Measurements from ENCODE around the gene RPL10A. TPM values are rescaled to one million over a fixed set of nuclear protein-coding genes. Genes with fewer than 3 reads are reported as not detected.

Gene RPL10A
- polyA plus RNA-seq, 2 of the 4 experiments (the other 2 are of a cell fraction) = 1,150 to 1,645 TPM

DNA sequence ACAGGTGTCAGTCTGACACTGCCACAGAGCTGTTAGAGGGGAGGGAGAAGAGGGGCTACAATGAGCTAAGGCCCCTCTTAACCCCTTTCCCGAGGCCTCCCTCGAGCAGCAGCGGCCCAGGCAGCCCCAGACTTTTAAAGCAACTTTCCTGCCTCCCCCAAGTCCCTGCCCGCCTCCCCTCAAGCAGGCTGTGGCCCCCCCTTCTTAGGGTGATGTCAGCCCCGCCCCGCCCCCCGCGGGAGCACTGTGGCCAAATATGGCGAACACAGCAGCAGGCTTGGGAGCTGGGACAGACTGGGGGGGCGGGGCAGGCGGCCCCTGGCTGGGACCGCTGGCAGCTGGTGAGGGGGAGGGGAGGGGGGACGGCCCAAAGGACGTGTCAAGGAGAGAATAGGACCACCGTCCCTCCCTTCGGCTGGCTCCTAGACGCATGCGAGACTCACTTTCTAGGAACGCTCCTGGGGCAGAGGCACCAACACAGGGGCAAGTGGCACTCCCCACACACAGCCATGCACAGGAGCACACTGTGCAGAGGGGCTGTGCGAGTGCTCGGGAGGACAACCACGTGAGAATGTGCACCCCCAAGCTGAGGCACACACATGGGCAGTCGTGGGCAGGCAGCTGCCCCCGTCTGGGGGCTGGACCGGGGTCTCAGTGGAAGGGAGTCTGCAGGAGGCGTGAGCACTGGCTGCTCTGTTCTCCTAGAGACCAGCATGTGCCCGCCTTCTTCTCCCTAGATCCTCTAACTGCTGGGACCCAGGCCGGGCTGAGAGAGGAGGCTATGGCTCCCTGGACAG, 22.0 kb downstream of the RPL10A start:
- POLR2A ChIA-PET = no interaction called here
- DNase-seq (ENCODE audit: low read depth in 1 of 2, low spot score in 1 of 2) (no peak), FAIRE-seq (no peak), ATAC-seq (no peak)
- Histone ChIP-seq H3K4me3 (no peak overlapping the region), H3K27ac (no peak overlapping the region), H3K4me1 (peaks cover 19% of the 10 kb centered on the region), H3K9me3 (no peaks in the 10 kb centered on the region), H3K4me2 (no peak overlapping the region)
- TF ChIP-seq, protein P1, sequence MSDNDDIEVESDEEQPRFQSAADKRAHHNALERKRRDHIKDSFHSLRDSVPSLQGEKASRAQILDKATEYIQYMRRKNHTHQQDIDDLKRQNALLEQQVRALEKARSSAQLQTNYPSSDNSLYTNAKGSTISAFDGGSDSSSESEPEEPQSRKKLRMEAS (IDR thresholded peaks at IDR 0.05) = no peak
- no peak for TF ChIP-seq NFE2L2 (conservative IDR thresholded peaks at IDR 0.05; ENCODE audit: low read length)
- no peak for TF ChIP-seq RARB (CRISPR knock-in tag; IDR thresholded peaks at IDR 0.05)
- no peak for TF ChIP-seq TP53 (CRISPR knock-in tag; IDR thresholded peaks at IDR 0.05)
- WGBS (ENCODE audit: missing lambda C conversion rate) = 85% methylated on average over 11 of the region's 28 CpGs
- CTCF ChIA-PET = interaction anchor here (1.1 kb wide), 1 partner anchor 33 kb away, joined by 3 read pairs; no protein-coding TSS in a partner anchor

- DNase-seq (ENCODE audit: low read depth in 1 of 2, low spot score in 1 of 2) (no peak), FAIRE-seq (no peak), ATAC-seq (no peak)
- Histone ChIP-seq H3K9me3 (no peaks in the 10 kb centered on the region), H3K4me2 (no peak overlapping the region), H3K4me3 (no peak overlapping the region), H3K27ac (no peak overlapping the region), H3K4me1 (peaks cover 16% of the 10 kb centered on the region)
- no peak for TF ChIP-seq HDAC2 (IDR thresholded peaks at IDR 0.05)
- TF ChIP-seq, protein P2, sequence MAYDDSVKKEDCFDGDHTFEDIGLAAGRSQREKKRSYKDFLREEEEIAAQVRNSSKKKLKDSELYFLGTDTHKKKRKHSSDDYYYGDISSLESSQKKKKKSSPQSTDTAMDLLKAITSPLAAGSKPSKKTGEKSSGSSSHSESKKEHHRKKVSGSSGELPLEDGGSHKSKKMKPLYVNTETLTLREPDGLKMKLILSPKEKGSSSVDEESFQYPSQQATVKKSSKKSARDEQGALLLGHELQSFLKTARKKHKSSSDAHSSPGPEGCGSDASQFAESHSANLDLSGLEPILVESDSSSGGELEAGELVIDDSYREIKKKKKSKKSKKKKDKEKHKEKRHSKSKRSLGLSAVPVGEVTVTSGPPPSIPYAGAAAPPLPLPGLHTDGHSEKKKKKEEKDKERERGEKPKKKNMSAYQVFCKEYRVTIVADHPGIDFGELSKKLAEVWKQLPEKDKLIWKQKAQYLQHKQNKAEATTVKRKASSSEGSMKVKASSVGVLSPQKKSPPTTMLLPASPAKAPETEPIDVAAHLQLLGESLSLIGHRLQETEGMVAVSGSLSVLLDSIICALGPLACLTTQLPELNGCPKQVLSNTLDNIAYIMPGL (CRISPR knock-in tag; IDR thresholded peaks at IDR 0.05; ENCODE audit: borderline replicate concordance) = no peak
- no peak for TF ChIP-seq HOXB13 (CRISPR knock-in tag; IDR thresholded peaks at IDR 0.05; ENCODE audit: low read depth)
- no peak for TF ChIP-seq ZNF302 (CRISPR knock-in tag; IDR thresholded peaks at IDR 0.05)
- ChIA-PET POLR2A (no interaction called here), CTCF (no interaction called here)
- WGBS (ENCODE audit: missing lambda C conversion rate) = 69% methylated on average over 5 of the region's 8 CpGs
Observed at GRCh38 chr6:35490821-35491557, 22.8 kb downstream of the RPL10A start.

- no peaks in the 10 kb centered on the region for H3K9me3 ChIP-seq
- TF ChIP-seq RCOR1 (IDR thresholded peaks at IDR 0.05; ENCODE audit: low read depth, low read length) = no peak
- TF ChIP-seq ZNF302 (CRISPR knock-in tag; IDR thresholded peaks at IDR 0.05) = no peak
- 0 out of 6 replicates have a peak overlapping the region, but pooled peaks of 1 of the 2 experiments have one; percentile 7 for H3K27ac ChIP-seq
- H3K4me2 ChIP-seq = no peak overlapping the region
- ChIA-PET POLR2A (no interaction called here), CTCF (interaction anchor here (0.7 kb wide), 1 partner anchor 8 kb away, joined by 4 read pairs; no protein-coding TSS in a partner anchor)
- ATAC-seq (no peak), DNase-seq (ENCODE audit: low read depth in 1 of 2, low spot score in 1 of 2) (no peak), FAIRE-seq (no peak)
- no peak overlapping the region for H3K4me3 ChIP-seq
- 80% methylated on average over 2 of the region's 5 CpGs for WGBS (ENCODE audit: missing lambda C conversion rate)
- peaks cover 14% of the 10 kb centered on the region for H3K4me1 ChIP-seq
Observed at GRCh38 chr6:35491558-35492257, 23.5 kb downstream of the RPL10A start.

DNA sequence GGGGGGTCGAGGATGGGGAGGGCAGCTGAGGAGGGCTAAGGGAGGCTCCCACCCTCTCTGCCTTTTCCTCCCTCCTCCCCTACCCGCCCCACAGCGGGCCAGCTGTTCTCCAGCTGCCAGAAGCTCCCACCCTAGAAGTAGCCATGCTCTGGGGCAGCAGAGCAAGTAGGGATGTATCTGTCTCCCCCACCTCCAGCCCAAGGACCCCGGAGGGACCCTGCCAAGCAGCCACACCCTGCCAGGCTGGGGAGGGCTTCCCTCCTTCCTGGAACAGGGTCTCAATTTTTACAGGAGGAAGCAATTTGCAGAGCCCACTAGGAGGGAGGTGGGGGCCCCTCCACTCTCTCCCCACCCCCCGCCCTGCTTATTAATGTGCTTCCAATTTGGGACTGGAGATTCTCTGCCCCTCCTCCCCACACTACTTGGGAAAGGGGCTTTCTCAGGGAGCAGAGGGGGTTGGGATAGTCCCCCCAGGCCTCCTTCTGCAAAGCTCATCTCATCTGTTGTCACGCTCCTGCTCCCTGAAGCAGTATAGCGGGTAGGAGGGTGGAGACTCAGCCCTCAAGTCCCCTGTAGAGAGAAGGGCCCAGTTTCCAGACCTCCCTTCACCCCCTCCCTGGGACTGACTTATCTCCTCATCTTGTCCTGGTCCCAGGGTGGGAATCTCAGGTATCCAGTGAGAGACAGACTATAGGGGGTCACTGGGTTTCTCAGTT, 24.2 kb downstream of the RPL10A start:
- Histone ChIP-seq H3K4me3 (no peak overlapping the region), H3K27ac (no peak overlapping the region), H3K4me1 (peaks cover 14% of the 10 kb centered on the region), H3K9me3 (no peaks in the 10 kb centered on the region), H3K4me2 (no peak overlapping the region)
- 77% methylated on average over 4 of the region's 7 CpGs for WGBS (ENCODE audit: missing lambda C conversion rate)
- ChIA-PET POLR2A (no interaction called here), CTCF (interaction anchor here (0.7 kb wide), 1 partner anchor 9 kb away, joined by 4 read pairs; no protein-coding TSS in a partner anchor)
- DNase-seq (ENCODE audit: low read depth in 1 of 2, low spot score in 1 of 2) = no peak
- no peak for FAIRE-seq
- no peak for ATAC-seq
- TF ChIP-seq PBX3 (IDR thresholded peaks at IDR 0.05) (no peak), ATOH8 (CRISPR knock-in tag; IDR thresholded peaks at IDR 0.05; ENCODE audit: low read depth) (no peak), E2F6 (IDR thresholded peaks at IDR 0.05; ENCODE audit: borderline replicate concordance, low read depth) (no peak), GATA3 (IDR thresholded peaks at IDR 0.05; ENCODE audit: borderline replicate concordance) (no peak), EP300 (IDR thresholded peaks at IDR 0.05) (no peak), NPAS2 (CRISPR knock-in tag; IDR thresholded peaks at IDR 0.05; ENCODE audit: borderline replicate concordance) (no peak)
- TF ChIP-seq, protein P3, sequence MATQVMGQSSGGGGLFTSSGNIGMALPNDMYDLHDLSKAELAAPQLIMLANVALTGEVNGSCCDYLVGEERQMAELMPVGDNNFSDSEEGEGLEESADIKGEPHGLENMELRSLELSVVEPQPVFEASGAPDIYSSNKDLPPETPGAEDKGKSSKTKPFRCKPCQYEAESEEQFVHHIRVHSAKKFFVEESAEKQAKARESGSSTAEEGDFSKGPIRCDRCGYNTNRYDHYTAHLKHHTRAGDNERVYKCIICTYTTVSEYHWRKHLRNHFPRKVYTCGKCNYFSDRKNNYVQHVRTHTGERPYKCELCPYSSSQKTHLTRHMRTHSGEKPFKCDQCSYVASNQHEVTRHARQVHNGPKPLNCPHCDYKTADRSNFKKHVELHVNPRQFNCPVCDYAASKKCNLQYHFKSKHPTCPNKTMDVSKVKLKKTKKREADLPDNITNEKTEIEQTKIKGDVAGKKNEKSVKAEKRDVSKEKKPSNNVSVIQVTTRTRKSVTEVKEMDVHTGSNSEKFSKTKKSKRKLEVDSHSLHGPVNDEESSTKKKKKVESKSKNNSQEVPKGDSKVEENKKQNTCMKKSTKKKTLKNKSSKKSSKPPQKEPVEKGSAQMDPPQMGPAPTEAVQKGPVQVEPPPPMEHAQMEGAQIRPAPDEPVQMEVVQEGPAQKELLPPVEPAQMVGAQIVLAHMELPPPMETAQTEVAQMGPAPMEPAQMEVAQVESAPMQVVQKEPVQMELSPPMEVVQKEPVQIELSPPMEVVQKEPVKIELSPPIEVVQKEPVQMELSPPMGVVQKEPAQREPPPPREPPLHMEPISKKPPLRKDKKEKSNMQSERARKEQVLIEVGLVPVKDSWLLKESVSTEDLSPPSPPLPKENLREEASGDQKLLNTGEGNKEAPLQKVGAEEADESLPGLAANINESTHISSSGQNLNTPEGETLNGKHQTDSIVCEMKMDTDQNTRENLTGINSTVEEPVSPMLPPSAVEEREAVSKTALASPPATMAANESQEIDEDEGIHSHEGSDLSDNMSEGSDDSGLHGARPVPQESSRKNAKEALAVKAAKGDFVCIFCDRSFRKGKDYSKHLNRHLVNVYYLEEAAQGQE (IDR thresholded peaks at IDR 0.05) = no peak

Measured in A549 (cell line).